MM.1S (cell line): Measurements from ENCODE around the gene ABCA1.

Source experiments
- DNase-seq: peaks from one replicate; pipeline ENCODE4 v3.0.0-alpha.2; 2015
- H2AFZ ChIP-seq: fragments of 300-600 bp; sonication (generic); 2 replicates; pipeline ENCODE4 v1.6.0; 2016; ENCODE audit warnings: antibody characterized with exemption, low read length
- H3F3A ChIP-seq: fragments of 300-600 bp; sonication (generic); 2 replicates; pipeline ENCODE4 v1.6.1; 2016; ENCODE audit warnings: mild to moderate bottlenecking, antibody characterized with exemption, low read length, moderate library complexity, mixed read lengths; ENCODE audit not compliant: insufficient read depth
- H3K27ac ChIP-seq: fragments of 300-600 bp; sonication (generic); 2 replicates; pipeline ENCODE4 v1.5.1; 2016; ENCODE audit warnings: mild to moderate bottlenecking, low read length
- H3K27me3 ChIP-seq: fragments of 300-600 bp; sonication (generic); replicated peaks from 2 replicates; pipeline ENCODE4 v1.6.0; 2016; ENCODE audit warnings: low read length; ENCODE audit not compliant: insufficient read depth
- H3K36me3 ChIP-seq: fragments of 300-600 bp; sonication (generic); replicated peaks from 2 replicates; pipeline ENCODE4 v1.6.1; 2016; ENCODE audit warnings: mild to moderate bottlenecking, low read length, mixed read lengths; ENCODE audit not compliant: insufficient read depth
- H3K4me1 ChIP-seq: fragments of 300-600 bp; sonication (generic); 2 replicates; pipeline ENCODE4 v1.6.1; 2016; ENCODE audit warnings: low read length, mixed read lengths
- H3K4me2 ChIP-seq: fragments of 300-600 bp; sonication (generic); 2 replicates; pipeline ENCODE4 v1.6.0; 2016; ENCODE audit warnings: low read depth, low read length
- H3K4me3 ChIP-seq: fragments of 300-600 bp; sonication (generic); 2 replicates; pipeline ENCODE4 v1.5.1; 2016; ENCODE audit warnings: low read length, mixed read lengths
- H3K79me2 ChIP-seq: fragments of 300-600 bp; sonication (generic); 2 replicates; pipeline ENCODE4 v1.6.1; 2016; ENCODE audit warnings: mixed run types, low read length, mixed read lengths
- H3K9ac ChIP-seq: fragments of 300-600 bp; sonication (generic); 2 replicates; pipeline ENCODE4 v1.6.1; 2016; ENCODE audit warnings: low read length, mixed read lengths
- H3K9me2 ChIP-seq: fragments of 300-600 bp; sonication (generic); replicated peaks from 2 replicates; pipeline ENCODE4 v1.6.1; 2016; ENCODE audit warnings: mild to moderate bottlenecking, low read length, mixed read lengths; ENCODE audit not compliant: insufficient read depth
- H3K9me3 ChIP-seq: fragments of 300-600 bp; sonication (generic); replicated peaks from 2 replicates; pipeline ENCODE4 v1.6.1; 2016; ENCODE audit warnings: mild to moderate bottlenecking, low read length, mixed read lengths; ENCODE audit not compliant: insufficient read depth
- H4K20me1 ChIP-seq: fragments of 300-600 bp; sonication (generic); 2 replicates; pipeline ENCODE4 v1.6.1; 2016; ENCODE audit warnings: mild to moderate bottlenecking, low read length, moderate library complexity, mixed read lengths; ENCODE audit not compliant: insufficient read depth
- CTCF ChIP-seq: fragments of 300-600 bp; sonication (generic); IDR thresholded peaks from 2 replicates; pipeline ENCODE4 v1.5.1; 2016; ENCODE audit warnings: antibody characterized with exemption, low read length, mixed read lengths
- EZH2 ChIP-seq: fragments of 300-600 bp; sonication (generic); optimal IDR thresholded peaks from 2 replicates; pipeline ENCODE3; 2017; ENCODE audit warnings: low read depth, mild to moderate bottlenecking, antibody characterized with exemption, low read length, mixed read lengths
- EZH2phosphoT487 ChIP-seq: fragments of 300-600 bp; sonication (generic); IDR thresholded peaks from 2 replicates; pipeline ENCODE4 v1.6.1; 2018; ENCODE audit warnings: antibody characterized with exemption, low read length

The ABCA1 gene

GRCh38 chr9:104810421-104811339 is 117.3 kb downstream of the ABCA1 start:
- Histone ChIP-seq H3K79me2 (no peaks in the 10 kb centered on the region), H3K4me1 (no peaks in the 10 kb centered on the region), H3K9me3 (no peaks in the 10 kb centered on the region), H3F3A (no peaks in the 10 kb centered on the region), H3K27ac (no peak overlapping the region), H4K20me1 (no peaks in the 10 kb centered on the region), H3K27me3 (no peaks in the 10 kb centered on the region), H3K36me3 (no peaks in the 10 kb centered on the region), H3K9ac (no peak overlapping the region), H3K4me3 (no peak overlapping the region), H3K9me2 (no peaks in the 10 kb centered on the region), H3K4me2 (no peak overlapping the region), H2AFZ (no peak overlapping the region)
- no peak for TF ChIP-seq CTCF
- no peak for TF ChIP-seq EZH2
- TF ChIP-seq EZH2phosphoT487: no peak
- no peak for DNase-seq

GRCh38 chr9:104808035-104808614 is 119.8 kb downstream of the ABCA1 start:
- Histone ChIP-seq H3K4me3 (no peak overlapping the region), H3K79me2 (no peaks in the 10 kb centered on the region), H2AFZ (no peak overlapping the region), H3K36me3 (no peaks in the 10 kb centered on the region), H4K20me1 (no peaks in the 10 kb centered on the region), H3K9me2 (no peaks in the 10 kb centered on the region), H3F3A (no peaks in the 10 kb centered on the region), H3K9ac (no peak overlapping the region), H3K9me3 (no peaks in the 10 kb centered on the region), H3K27me3 (no peaks in the 10 kb centered on the region), H3K4me2 (no peak overlapping the region), H3K4me1 (no peaks in the 10 kb centered on the region), H3K27ac (no peak overlapping the region)
- no peak for DNase-seq
- TF ChIP-seq EZH2phosphoT487: no peak
- no peak for TF ChIP-seq CTCF
- no peak for TF ChIP-seq EZH2

GRCh38 chr9:104805441-104805840 is 122.5 kb downstream of the ABCA1 start:
- Histone ChIP-seq H3K4me3 (no peak overlapping the region), H3K9me2 (no peaks in the 10 kb centered on the region), H3K79me2 (no peaks in the 10 kb centered on the region), H4K20me1 (no peaks in the 10 kb centered on the region), H3K9ac (no peak overlapping the region), H3F3A (no peaks in the 10 kb centered on the region), H3K36me3 (no peaks in the 10 kb centered on the region), H3K4me2 (no peak overlapping the region), H3K27me3 (no peaks in the 10 kb centered on the region), H3K9me3 (no peaks in the 10 kb centered on the region), H3K27ac (no peak overlapping the region), H3K4me1 (no peaks in the 10 kb centered on the region), H2AFZ (no peak overlapping the region)
- DNase-seq: no peak
- no peak for TF ChIP-seq EZH2phosphoT487
- TF ChIP-seq EZH2: no peak
- TF ChIP-seq CTCF: no peak
